ENCODE measurements around the gene ITSN1.

The ITSN1 gene

DNA sequence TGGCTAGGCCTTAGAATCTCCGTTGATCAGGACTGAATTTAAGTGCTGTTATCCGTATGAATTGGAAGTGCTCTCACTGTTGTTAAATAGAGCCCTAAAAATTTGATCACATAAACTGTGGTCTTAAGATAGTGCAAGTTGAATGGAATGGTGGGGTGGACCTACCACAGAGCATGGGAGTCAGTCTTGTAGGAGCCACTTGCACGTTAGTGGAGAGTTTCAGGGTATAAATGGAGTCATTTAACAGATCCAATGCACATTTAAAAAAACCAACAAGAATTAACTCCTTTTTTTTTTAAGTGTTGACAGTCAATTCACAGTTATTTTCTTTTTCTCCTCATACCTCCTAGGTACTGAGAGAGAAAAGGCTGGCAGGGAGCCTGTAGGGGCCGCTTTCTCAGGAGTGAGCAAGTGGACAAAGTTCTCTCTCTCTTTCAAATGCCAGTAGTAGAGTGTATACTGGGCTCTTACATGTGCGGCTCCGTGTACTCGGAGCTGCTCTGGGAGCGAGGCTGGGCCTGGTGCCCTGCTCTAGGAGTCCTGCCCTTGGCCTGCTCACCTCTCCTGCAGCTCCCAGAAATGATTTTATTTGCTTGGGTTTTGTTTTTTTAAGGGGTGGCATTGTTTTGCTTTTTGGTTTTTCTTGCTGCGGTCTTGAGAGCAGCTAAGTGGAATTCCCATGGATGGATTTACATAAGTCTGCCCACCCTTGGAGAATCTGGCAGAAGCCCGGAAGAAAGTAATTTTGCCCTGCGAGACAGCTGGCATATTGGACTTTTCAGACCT is 182.0 kb downstream of the ITSN1 start:
- no peak for ATAC-seq
- no peak for TF ChIP-seq BACH2 (CRISPR knock-in tag; IDR thresholded peaks at IDR 0.05; ENCODE audit: borderline replicate concordance)
- TF ChIP-seq SNAI2 (CRISPR knock-in tag; IDR thresholded peaks at IDR 0.05): no peak
- no peak for TF ChIP-seq CSDC2 (CRISPR knock-in tag; IDR thresholded peaks at IDR 0.05)
- TF ChIP-seq, protein P1, sequence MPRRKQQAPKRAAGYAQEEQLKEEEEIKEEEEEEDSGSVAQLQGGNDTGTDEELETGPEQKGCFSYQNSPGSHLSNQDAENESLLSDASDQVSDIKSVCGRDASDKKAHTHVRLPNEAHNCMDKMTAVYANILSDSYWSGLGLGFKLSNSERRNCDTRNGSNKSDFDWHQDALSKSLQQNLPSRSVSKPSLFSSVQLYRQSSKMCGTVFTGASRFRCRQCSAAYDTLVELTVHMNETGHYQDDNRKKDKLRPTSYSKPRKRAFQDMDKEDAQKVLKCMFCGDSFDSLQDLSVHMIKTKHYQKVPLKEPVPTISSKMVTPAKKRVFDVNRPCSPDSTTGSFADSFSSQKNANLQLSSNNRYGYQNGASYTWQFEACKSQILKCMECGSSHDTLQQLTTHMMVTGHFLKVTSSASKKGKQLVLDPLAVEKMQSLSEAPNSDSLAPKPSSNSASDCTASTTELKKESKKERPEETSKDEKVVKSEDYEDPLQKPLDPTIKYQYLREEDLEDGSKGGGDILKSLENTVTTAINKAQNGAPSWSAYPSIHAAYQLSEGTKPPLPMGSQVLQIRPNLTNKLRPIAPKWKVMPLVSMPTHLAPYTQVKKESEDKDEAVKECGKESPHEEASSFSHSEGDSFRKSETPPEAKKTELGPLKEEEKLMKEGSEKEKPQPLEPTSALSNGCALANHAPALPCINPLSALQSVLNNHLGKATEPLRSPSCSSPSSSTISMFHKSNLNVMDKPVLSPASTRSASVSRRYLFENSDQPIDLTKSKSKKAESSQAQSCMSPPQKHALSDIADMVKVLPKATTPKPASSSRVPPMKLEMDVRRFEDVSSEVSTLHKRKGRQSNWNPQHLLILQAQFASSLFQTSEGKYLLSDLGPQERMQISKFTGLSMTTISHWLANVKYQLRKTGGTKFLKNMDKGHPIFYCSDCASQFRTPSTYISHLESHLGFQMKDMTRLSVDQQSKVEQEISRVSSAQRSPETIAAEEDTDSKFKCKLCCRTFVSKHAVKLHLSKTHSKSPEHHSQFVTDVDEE (CRISPR knock-in tag; IDR thresholded peaks at IDR 0.05): no peak
- TF ChIP-seq, protein P2, sequence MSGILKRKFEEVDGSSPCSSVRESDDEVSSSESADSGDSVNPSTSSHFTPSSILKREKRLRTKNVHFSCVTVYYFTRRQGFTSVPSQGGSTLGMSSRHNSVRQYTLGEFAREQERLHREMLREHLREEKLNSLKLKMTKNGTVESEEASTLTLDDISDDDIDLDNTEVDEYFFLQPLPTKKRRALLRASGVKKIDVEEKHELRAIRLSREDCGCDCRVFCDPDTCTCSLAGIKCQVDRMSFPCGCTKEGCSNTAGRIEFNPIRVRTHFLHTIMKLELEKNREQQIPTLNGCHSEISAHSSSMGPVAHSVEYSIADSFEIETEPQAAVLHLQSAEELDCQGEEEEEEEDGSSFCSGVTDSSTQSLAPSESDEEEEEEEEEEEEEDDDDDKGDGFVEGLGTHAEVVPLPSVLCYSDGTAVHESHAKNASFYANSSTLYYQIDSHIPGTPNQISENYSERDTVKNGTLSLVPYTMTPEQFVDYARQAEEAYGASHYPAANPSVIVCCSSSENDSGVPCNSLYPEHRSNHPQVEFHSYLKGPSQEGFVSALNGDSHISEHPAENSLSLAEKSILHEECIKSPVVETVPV (CRISPR knock-in tag; IDR thresholded peaks at IDR 0.05): no peak
- no peak for TF ChIP-seq ZNF8 (CRISPR knock-in tag; IDR thresholded peaks at IDR 0.05)
- no peak for TF ChIP-seq ZNF70 (CRISPR knock-in tag; IDR thresholded peaks at IDR 0.05)
- TF ChIP-seq TCF4 (CRISPR knock-in tag; IDR thresholded peaks at IDR 0.05; ENCODE audit: borderline replicate concordance): no peak
- no peak for TF ChIP-seq ZNF565 (CRISPR knock-in tag; conservative IDR thresholded peaks at IDR 0.05; ENCODE audit: low read depth)
- no peak for TF ChIP-seq RARB (CRISPR knock-in tag; IDR thresholded peaks at IDR 0.05)
- TF ChIP-seq TOX (CRISPR knock-in tag; IDR thresholded peaks at IDR 0.05; ENCODE audit: borderline replicate concordance): no peak
- no peak for TF ChIP-seq ZFP30 (CRISPR knock-in tag; IDR thresholded peaks at IDR 0.05)
- no peak for TF ChIP-seq ZC3H10 (CRISPR knock-in tag; IDR thresholded peaks at IDR 0.05)
- no peak for TF ChIP-seq ZFP3 (CRISPR knock-in tag; IDR thresholded peaks at IDR 0.05)
- TF ChIP-seq, protein P3, sequence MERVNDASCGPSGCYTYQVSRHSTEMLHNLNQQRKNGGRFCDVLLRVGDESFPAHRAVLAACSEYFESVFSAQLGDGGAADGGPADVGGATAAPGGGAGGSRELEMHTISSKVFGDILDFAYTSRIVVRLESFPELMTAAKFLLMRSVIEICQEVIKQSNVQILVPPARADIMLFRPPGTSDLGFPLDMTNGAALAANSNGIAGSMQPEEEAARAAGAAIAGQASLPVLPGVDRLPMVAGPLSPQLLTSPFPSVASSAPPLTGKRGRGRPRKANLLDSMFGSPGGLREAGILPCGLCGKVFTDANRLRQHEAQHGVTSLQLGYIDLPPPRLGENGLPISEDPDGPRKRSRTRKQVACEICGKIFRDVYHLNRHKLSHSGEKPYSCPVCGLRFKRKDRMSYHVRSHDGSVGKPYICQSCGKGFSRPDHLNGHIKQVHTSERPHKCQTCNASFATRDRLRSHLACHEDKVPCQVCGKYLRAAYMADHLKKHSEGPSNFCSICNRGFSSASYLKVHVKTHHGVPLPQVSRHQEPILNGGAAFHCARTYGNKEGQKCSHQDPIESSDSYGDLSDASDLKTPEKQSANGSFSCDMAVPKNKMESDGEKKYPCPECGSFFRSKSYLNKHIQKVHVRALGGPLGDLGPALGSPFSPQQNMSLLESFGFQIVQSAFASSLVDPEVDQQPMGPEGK (CRISPR knock-in tag; IDR thresholded peaks at IDR 0.05; ENCODE audit: borderline replicate concordance): no peak

DNA sequence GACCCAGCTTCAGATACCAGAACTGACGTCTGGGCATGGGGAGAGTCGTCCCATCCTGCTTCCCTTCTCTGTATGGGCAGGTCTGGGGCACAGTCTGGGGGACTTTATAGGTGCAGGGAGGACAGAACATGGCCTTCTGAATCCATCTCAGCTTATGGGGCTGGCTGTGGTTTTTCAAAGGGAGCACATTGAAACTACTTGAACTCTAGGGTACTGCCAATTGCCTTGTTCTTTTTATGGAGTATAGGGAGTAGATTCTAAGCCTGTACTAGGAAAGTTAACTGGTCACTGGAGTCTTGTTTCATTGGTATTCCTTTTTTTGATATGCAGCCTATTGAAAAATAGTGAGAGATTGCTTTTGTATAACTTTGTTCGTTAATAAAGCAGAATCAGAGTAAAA is 183.1 kb downstream of the ITSN1 start:
- TF ChIP-seq GLIS3 (CRISPR knock-in tag; IDR thresholded peaks at IDR 0.05): no peak
- TF ChIP-seq ZFP30 (CRISPR knock-in tag; IDR thresholded peaks at IDR 0.05): no peak
- TF ChIP-seq, protein P2 (CRISPR knock-in tag; IDR thresholded peaks at IDR 0.05): no peak
- TF ChIP-seq, protein P1 (CRISPR knock-in tag; IDR thresholded peaks at IDR 0.05): no peak
- TF ChIP-seq ARNTL (CRISPR knock-in tag; IDR thresholded peaks at IDR 0.05; ENCODE audit: borderline replicate concordance, low read depth): no peak
- TF ChIP-seq TOX (CRISPR knock-in tag; IDR thresholded peaks at IDR 0.05; ENCODE audit: borderline replicate concordance): no peak
- TF ChIP-seq ISL1 (CRISPR knock-in tag; IDR thresholded peaks at IDR 0.05): no peak
- no peak for TF ChIP-seq TCF4 (CRISPR knock-in tag; IDR thresholded peaks at IDR 0.05; ENCODE audit: borderline replicate concordance)
- TF ChIP-seq, protein P3 (CRISPR knock-in tag; IDR thresholded peaks at IDR 0.05; ENCODE audit: borderline replicate concordance): no peak
- TF ChIP-seq, protein P4, sequence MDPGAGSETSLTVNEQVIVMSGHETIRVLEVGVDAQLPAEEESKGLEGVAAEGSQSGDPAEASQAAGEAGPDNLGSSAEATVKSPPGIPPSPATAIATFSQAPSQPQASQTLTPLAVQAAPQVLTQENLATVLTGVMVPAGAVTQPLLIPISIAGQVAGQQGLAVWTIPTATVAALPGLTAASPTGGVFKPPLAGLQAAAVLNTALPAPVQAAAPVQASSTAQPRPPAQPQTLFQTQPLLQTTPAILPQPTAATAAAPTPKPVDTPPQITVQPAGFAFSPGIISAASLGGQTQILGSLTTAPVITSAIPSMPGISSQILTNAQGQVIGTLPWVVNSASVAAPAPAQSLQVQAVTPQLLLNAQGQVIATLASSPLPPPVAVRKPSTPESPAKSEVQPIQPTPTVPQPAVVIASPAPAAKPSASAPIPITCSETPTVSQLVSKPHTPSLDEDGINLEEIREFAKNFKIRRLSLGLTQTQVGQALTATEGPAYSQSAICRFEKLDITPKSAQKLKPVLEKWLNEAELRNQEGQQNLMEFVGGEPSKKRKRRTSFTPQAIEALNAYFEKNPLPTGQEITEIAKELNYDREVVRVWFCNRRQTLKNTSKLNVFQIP (CRISPR knock-in tag; IDR thresholded peaks at IDR 0.05; ENCODE audit: borderline replicate concordance, low read depth): no peak
- TF ChIP-seq ZNF565 (CRISPR knock-in tag; conservative IDR thresholded peaks at IDR 0.05; ENCODE audit: low read depth): no peak
- no peak for TF ChIP-seq ZC3H10 (CRISPR knock-in tag; IDR thresholded peaks at IDR 0.05)
- no peak for TF ChIP-seq CSDC2 (CRISPR knock-in tag; IDR thresholded peaks at IDR 0.05)
- no peak for TF ChIP-seq PPARA (CRISPR knock-in tag; IDR thresholded peaks at IDR 0.05; ENCODE audit: borderline replicate concordance)
- TF ChIP-seq, protein P5, sequence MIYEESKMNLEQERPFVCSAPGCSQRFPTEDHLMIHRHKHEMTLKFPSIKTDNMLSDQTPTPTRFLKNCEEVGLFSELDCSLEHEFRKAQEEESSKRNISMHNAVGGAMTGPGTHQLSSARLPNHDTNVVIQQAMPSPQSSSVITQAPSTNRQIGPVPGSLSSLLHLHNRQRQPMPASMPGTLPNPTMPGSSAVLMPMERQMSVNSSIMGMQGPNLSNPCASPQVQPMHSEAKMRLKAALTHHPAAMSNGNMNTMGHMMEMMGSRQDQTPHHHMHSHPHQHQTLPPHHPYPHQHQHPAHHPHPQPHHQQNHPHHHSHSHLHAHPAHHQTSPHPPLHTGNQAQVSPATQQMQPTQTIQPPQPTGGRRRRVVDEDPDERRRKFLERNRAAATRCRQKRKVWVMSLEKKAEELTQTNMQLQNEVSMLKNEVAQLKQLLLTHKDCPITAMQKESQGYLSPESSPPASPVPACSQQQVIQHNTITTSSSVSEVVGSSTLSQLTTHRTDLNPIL (CRISPR knock-in tag; IDR thresholded peaks at IDR 0.05; ENCODE audit: low read depth): no peak
- no peak for TF ChIP-seq ZFP3 (CRISPR knock-in tag; IDR thresholded peaks at IDR 0.05)
- no peak for TF ChIP-seq OSR1 (CRISPR knock-in tag; IDR thresholded peaks at IDR 0.05)
- TF ChIP-seq ZNF8 (CRISPR knock-in tag; IDR thresholded peaks at IDR 0.05): no peak
- 0 out of 3 replicates have a peak, but pooled peaks have one; percentile 22 for ATAC-seq
